Right ventricle myocardium superior (tissue), 1 donor: Measurements from ENCODE around the gene CDS2. TPM values are rescaled to one million over a fixed set of nuclear protein-coding genes. Genes with fewer than 3 reads are reported as not detected.

ENCODE experiments used
- ATAC-seq: fragments of 200-7000 bp; cut with Tn5 transposase; one replicate; pipeline ENCODE4 v1.9.1; 2020; ENCODE audit warnings: mild to moderate bottlenecking; ENCODE audit not compliant: poor library complexity
- DNase-seq: peaks from one replicate; pipeline ENCODE4 v3.0.0-alpha.2; 2020
- intact Hi-C: fragments of 100-400 bp; cut with DNase I; formaldehyde crosslinking; loops from one replicate; pipeline ENCODE4 v1.11.2; 2022
- total RNA-seq: library from RNA; stranded (reverse); fragmentation: NEBNext Ultra II Directional; extraction: Animal tissue kit (Norgen Biotek cat#: 25700); gene quantifications from one replicate; pipeline ENCODE4 v1.2.1, GENCODE V29; 2021
- donor health status: DM: no; HTN: yes; CAD: no; lungs with severe emphysema.

The CDS2 gene
- total RNA-seq, 1 donor from 2014 or later = 61.9 TPM

DNA sequence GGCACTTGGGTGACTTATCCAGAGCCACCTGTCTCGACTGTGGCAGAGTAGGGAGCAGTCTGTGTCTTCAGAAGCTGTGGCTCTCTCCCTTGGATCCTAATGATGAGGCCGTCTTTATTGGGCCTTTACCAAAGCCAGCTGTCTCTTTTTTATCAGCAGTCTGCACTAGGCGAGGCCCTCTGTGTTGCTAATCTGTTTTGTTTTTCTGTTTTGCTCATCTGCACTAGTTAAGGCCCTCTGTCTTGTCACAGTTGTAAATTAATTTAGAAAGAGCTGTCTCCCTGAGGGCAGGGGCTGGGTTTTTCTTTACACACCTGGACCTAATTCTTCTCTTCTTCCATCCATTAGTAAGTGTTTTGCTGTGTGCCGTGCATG lies 45.0 kb downstream of the CDS2 start:
- peak; percentile 17 for ATAC-seq
- no peak for DNase-seq
- intact Hi-C loops = loop anchor here (5.0 kb wide), 1 partner anchor 39 kb away; no protein-coding TSS in a partner anchor

DNA sequence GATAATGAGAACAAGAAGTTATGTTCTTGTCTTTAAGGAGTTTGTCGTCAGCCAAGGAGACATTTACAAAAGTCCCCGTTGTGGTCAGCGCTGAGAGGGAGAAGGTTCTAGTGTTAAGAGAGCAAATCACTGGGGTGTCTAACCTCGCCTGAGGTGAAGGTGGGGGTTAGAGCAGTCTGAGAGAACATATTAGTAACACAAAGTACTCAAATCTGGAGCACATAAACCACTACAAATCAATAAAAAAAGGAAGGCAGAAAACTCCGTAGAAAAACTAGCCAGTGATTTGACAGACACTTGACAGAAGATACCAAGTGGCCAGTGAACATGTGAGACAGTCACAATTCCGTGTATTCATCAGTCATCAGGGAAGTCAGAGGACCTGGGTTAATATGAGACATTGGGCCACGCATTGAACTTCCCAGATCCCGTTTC lies 45.4 kb downstream of the CDS2 start:
- DNase-seq (no peak), ATAC-seq (no peak)
- intact Hi-C loops = loop anchor here (5.0 kb wide), 1 partner anchor 40 kb away; no protein-coding TSS in a partner anchor

DNA sequence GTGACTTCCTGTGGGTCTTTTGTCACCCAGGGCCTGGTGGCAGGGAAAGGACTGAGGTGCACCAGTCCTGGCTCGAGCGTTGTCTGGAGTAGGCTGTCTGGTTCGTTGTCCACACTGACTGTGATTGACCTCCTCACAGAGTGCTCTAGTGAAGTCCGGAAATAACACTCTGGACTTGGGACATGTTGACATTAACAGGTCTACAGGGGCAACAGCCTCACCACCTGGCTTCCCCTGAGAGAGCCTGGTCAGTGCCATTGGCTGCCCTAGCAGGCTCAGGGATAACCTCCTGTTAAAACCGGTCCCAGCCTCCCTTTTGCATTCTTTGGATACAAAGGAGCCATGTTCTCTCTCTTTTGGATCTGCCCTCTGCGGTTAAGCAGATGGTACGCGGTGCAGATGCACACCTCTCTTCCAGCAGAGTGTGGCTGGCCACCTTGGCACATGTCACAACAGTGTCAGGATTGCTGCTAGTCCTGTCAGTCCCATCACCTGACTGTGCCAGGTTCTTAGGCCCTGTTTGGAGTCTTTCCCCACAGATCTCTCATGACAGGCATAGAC lies 46.2 kb downstream of the CDS2 start:
- DNase-seq = no peak
- intact Hi-C loops = loop anchor here (5.0 kb wide), 1 partner anchor 41 kb away; no protein-coding TSS in a partner anchor
- ATAC-seq = peak; percentile 6

DNA sequence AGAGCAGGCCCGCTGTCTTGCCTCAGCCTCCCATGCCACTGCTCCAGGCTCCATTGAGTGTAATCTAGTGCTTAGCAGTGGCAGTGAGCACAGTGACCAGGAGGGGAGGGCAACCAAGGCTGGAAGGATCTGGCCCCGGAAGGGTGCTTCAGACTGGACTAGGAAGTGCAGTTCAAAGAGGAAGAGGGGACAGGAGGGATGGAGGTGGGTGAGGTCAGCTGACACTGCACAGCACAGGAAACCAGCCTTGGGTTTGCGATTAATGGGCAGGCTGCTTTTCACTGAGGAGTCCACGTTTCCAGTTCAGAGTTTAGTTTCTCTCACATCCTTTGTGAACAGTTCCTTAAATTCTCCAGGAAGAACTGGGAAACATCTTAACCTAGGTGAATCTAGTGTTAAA lies 46.9 kb downstream of the CDS2 start:
- DNase-seq (no peak), ATAC-seq (no peak)
- intact Hi-C loops = loop anchor here (5.0 kb wide), 1 partner anchor 41 kb away; no protein-coding TSS in a partner anchor

DNA sequence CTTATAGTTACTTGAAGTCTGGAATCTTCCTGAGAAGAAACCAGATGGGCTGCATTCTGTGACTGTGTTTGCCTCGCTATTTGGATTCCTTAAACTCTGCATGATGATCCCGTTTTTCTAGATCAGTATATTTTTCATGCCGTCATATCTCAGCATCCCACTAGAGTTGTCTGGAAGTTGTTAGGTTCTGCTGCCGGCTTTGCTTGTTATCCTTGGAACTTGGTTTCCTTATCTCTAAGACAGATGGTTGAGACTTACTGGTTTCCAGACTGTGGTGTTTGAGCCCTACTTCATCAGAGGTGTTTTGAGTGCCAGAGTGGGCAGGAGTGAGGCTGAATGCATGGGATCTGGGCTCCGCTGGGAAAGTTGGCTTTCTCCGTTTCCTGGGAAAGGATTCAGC lies 50.3 kb downstream of the CDS2 start:
- no peak for DNase-seq
- no peak for ATAC-seq
- intact Hi-C loops = no loop called here

DNA sequence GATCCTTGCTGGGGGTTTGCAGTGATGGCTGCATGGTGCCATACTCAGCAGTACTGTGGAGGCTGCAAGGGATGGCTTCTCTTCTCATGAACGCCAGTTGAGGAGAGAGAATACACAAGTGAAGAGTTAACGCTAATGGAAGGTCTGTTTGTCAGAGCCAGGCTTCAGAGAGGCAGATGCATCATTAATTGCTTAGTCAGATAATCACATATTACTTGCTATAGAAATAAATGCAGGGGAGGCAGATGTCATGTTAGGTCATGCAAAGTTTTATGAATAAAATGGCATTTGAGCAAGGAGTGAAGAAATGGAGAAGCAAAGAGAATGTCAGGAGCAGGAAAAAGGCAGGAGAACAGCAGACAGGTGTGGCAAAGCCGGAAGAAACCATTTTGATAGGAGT lies 51.2 kb downstream of the CDS2 start:
- DNase-seq (no peak), ATAC-seq (no peak)
- intact Hi-C loops = no loop called here

DNA sequence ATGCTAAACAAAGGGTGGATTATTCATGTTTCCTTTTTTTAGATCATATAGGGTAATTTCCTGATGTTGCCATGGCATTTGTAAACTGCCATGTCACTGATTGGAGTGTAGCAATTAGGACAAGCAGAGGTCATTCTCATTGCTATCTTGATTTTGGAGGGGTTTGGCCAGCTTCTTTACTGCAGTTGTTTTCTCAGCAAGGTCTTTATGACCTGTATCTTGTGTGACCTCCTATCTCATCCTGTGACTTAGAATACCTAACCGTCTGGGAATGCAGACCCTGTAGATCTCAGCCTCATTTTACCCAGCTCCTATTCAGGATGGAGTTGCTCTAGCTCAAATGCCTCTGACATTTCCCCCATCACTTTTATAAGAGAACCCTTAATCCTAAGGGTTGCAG lies 53.6 kb downstream of the CDS2 start:
- DNase-seq (no peak), ATAC-seq (no peak)
- intact Hi-C loops = no loop called here

DNA sequence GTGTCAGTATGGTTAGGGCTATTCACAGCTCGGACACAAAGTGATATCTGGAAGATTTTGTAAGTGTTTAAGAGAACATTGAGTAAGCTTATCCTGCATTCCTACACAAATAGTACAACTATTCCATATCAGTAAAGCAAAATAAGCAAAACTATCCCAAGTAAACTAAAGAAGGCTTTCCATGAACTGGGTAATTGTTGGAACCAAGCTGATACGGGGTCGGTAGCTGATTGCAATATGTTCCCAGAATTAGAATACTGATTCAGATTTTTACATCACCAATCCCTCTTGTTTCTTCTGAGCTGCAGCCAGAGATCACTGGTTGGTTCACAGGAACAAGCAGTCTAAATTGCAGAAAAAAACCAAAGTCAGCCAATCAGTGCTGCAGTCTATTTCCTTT lies 54.1 kb downstream of the CDS2 start:
- no peak for ATAC-seq
- intact Hi-C loops = no loop called here
- no peak for DNase-seq

DNA sequence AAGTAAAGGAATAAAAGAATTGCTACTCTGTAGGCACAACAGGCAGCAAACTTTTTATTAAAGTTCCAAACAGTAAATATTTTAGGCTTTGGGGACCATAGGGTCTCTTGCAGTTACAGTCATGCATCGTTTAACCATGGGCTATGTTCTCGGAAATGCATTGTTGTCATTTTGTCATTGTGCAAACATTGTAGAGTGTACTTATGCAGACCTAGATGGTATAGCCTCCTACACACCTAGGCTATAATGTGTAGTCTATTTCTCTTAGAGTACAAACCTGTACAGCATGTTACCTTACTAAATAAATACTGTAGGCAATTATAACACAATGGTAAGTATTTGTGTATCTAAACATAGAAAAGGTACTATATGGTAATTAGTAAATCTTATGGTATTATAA lies 54.7 kb downstream of the CDS2 start:
- intact Hi-C loops = no loop called here
- ATAC-seq = no peak
- DNase-seq = no peak

DNA sequence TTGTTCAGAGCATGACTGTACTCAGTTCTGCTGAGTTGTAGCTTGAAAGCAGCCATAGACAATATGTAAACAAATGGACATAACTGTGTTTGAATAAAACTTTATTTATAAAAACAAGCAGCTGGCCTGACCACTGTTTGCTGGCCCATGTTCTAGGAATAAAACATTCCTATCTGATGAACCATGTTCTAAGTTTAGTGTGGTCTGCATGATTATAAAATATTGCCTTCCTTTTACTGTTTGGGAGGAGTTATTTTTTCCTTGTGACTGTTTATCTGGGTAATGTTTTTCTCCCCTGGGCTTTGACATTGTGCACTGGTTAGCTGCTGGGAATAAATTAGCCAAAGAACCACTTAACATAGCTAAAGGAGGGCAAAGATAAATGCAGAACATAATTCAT lies 55.1 kb downstream of the CDS2 start:
- intact Hi-C loops = no loop called here

DNA sequence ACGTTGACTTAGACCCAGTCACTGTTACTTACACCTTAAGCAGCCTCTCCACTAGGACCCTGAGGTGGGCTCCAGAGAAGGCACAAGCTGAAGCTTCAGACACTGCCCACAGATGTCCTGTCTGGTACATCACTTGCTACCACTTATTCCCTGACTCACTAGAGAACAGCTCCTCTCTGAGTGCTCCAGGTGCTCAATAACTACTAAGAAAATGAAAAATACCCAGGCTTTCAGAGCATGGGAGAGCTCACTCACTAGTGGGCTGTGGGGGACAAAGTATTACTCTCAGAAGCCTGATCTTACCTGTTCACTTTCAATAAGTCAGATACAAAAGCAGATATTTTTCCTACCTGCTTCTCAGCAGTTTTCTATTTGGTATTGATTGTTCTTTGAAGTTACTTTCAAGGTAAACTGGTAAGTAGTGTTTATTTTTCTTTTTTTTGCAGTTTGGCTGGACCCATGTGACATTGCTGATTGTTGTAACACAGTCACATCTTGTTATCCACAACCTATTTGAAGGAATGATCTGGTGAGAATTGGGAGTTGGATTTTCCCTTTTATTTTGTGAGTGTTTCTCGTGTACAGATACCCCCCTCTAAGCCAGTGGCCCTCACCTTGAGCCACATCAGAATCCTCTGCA lies 55.9 kb downstream of the CDS2 start:
- DNase-seq = no peak

More for the DNA sequence above, 55.1 kb downstream of the CDS2 start:
- DNase-seq (no peak), ATAC-seq (peak; percentile 71)

DNA sequence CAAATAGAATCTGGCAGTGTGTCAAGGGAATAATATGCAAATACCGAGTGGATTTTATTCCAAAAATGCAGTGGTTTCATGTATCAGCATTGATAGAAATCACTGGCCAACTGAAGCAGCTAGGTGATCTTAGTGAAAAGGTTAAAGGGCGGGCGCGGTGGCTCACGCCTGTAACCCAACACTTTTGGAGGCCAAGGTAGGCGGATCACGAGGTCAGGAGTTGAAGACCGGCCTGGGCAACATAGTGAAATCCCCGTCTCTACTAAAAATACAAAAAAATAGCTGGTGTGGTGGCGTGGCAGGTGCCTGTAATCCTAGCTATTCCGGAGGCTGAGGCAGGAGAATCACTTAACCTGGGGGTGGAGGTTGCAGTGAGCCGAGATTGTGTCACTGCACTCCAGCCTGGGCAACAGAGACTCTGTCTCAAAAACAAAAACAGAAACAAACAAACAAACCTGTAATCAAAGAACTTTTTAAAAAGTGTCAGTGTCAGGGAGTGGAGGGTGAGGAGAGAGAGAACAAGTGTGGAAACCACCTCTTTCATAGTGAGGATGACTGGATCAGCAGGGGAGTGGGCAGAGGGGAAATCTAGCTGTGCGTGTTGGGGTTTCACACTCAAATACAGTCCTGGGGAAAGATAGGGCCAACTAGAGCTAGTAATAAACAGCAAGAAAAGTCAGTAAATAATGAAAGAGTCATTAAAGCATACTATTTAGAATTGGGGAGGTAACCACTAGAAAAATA lies 57.1 kb downstream of the CDS2 start:
- no peak for ATAC-seq
- no peak for DNase-seq
- intact Hi-C loops = no loop called here

More for the DNA sequence above, 55.9 kb downstream of the CDS2 start:
- peak; percentile 7 for ATAC-seq
- intact Hi-C loops = no loop called here

DNA sequence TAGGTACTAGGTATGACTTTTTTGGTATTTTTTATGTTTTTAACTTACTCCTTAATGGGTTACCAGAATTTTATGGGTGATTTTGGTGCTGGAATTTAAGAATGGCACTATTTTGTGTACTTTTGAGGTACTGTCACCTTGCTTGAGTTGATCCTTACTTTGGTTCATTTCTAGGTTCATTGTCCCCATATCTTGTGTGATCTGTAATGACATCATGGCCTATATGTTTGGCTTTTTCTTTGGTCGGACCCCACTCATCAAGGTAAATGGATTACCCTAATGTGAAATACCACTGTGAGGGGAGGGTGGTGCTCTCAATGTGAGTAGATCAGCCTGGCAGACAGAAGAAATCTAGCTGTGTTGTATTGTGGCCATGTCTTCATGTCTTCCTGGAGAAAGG lies 57.9 kb downstream of the CDS2 start:
- ATAC-seq = no peak
- intact Hi-C loops = no loop called here

DNA sequence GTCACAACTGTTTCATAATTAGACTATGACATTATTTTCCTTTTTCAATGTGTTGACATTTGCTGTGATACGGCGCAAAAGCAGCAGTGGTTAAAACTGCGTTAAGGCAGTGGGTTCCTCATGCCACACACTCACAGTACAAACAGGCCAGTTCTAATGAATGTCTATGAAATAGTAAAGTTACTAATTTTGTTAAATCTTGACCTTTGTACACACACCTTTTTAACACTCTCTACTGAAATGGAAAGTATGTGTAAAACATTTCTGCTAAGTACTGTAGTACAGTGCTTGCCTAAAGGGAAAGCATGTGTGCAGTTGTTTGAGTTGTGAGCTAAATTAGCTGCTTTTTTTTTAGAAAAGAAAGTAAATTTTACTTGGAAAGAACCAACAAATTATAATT lies 60.3 kb downstream of the CDS2 start:
- no peak for DNase-seq
- ATAC-seq = no peak
- intact Hi-C loops = no loop called here

More for the DNA sequence above, 57.9 kb downstream of the CDS2 start:
- DNase-seq = no peak

DNA sequence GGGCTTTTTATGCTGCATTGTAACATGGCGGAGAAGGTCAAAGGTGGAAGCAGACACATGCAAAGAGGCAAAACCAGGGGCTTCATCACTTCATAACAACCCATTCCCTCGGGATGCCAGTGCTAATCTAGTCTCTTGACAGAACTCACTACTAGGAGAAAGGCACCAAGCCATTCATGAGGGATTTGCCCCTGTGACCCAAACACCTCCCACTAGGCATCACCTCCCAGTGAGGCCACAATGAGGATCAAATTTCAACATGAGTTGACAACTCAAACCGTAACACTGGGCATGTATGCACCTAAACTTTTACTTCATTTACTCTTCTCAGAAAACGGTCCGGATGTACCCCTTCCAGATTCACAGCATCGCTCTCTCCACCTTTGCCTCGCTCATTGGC lies 61.9 kb downstream of the CDS2 start:
- intact Hi-C loops = no loop called here
- ATAC-seq (no peak), DNase-seq (no peak)

DNA sequence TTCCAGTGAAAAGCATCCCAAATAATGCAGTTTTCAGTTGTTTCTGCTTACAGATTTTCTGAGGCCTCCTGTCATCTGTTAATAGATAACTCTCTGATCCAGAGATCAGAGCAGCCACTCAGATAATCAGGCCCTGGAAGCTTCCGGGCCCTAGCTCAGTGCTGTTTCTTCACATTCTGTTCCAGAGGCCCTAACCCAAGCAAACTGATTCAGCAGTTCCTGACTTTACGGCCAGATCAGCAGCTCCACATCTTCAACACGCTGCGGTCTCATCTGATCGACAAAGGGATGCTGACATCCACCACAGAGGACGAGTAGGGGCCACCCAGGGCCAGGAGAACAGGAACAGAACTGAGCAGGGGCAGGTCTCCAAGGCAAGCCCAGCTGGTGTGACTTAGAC lies 63.1 kb downstream of the CDS2 start:
- no peak for ATAC-seq
- intact Hi-C loops = no loop called here

DNA sequence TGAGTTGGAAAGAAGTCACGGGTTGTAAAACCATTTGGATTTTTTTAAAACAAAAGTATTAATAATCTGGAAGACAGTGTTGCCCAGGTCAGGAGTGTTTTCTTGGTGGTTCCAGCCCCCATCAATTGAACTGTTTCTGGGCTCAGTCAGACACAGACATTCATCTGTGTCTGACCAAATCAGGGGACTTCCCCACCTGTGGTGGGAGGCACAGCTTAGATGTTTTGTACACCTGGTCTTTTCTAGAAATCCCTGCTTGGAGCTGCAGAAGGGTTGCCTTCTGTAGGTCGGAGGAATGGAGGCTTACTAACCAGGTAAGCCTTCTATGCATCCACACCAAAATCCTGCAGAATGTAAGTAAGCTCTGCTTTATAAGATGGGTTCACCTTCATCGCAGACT lies 63.6 kb downstream of the CDS2 start:
- no peak for ATAC-seq
- intact Hi-C loops = no loop called here
- DNase-seq = no peak

More for the DNA sequence above, 63.1 kb downstream of the CDS2 start:
- no peak for DNase-seq

DNA sequence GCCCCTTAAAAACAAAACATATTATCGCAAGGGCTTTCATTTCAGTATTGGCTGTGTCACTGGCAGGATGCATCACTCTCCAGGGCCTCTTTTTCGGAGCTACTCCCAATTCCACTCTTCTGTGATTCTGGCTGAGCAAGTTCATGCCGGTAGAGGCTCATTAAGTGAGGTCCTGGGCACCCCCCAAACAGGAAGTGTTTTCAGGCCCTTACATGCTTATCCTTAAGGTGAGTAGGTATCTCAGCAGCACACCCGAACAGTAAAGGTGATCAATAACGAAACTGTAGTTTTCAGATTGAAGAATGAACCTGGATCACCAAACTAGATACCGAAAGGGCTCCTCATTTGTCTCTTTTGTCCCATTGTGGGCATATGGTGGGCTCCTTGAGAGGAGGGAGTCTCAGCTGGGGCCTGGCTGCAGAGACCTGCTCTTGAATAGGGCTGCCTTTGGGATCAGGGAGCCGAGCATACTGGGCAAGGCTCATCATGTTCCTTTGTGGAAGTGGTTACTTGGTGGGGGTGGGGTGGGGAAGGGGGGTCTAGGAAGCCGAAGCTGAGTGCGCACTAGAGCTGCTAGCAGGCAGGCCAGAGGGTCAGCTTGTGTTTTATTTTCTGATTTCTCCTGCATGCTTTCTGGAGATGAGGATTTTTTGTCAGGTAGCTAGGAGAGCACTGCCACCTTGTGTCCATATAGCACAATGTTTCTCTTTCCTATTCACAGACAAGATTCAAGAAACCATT lies 65.2 kb downstream of the CDS2 start:
- ATAC-seq = peak; percentile 72
- intact Hi-C loops = loop anchor here (1.0 kb wide), 1 partner anchor 66 kb away; no protein-coding TSS in a partner anchor
- DNase-seq = no peak
